NCI-H187 treated with DMSO at 0.1 percent for 48 hours (cell line): ENCODE results near the gene TOM1.

Experiments used
- DNase-seq: peaks from one replicate; lab custom pipeline; 2025; lab: John Stamatoyannopoulos, UW

TOM1 gene

GRCh38 chr22:35307372-35307771 is 7.7 kb downstream of the TOM1 start:
- no peak for DNase-seq

- no peak for DNase-seq
These were observed 8.2 kb downstream of the TOM1 start for GRCh38 chr22:35307892-35308291.

- no peak for DNase-seq
These were observed 8.9 kb downstream of the TOM1 start for GRCh38 chr22:35308480-35309021.

- no peak for DNase-seq
These were observed 11.2 kb downstream of the TOM1 start for GRCh38 chr22:35310556-35311550.

- DNase-seq, result no peak
These were observed 11.9 kb downstream of the TOM1 start for GRCh38 chr22:35311551-35311999.

- DNase-seq, result no peak
These were observed 12.7 kb downstream of the TOM1 start for GRCh38 chr22:35312198-35313059.

GRCh38 chr22:35313311-35314121 is 13.8 kb downstream of the TOM1 start:
- DNase-seq, result peak; percentile 5

GRCh38 chr22:35314161-35314942 is 14.7 kb downstream of the TOM1 start:
- no peak for DNase-seq

GRCh38 chr22:35315141-35315854 is 15.6 kb downstream of the TOM1 start:
- no peak for DNase-seq

- peak; percentile 4 for DNase-seq
These were observed 16.4 kb downstream of the TOM1 start for GRCh38 chr22:35315855-35316745.

GRCh38 chr22:35316751-35317150 is 17.1 kb downstream of the TOM1 start:
- no peak for DNase-seq

- DNase-seq, result no peak
These were observed 18.1 kb downstream of the TOM1 start for GRCh38 chr22:35317680-35318290.

- DNase-seq, result no peak
These were observed 18.9 kb downstream of the TOM1 start for GRCh38 chr22:35318346-35319215.

- no peak for DNase-seq
These were observed 19.7 kb downstream of the TOM1 start for GRCh38 chr22:35319244-35319985.

- no peak for DNase-seq
These were observed 22.4 kb downstream of the TOM1 start for GRCh38 chr22:35322126-35322525.

- no peak for DNase-seq
These were observed 23.2 kb downstream of the TOM1 start for GRCh38 chr22:35322893-35323292.

- no peak for DNase-seq
These were observed 23.6 kb downstream of the TOM1 start for GRCh38 chr22:35323305-35323704.
